ENCODE measurements around the gene TRPM6.

TRPM6 gene

DNA sequence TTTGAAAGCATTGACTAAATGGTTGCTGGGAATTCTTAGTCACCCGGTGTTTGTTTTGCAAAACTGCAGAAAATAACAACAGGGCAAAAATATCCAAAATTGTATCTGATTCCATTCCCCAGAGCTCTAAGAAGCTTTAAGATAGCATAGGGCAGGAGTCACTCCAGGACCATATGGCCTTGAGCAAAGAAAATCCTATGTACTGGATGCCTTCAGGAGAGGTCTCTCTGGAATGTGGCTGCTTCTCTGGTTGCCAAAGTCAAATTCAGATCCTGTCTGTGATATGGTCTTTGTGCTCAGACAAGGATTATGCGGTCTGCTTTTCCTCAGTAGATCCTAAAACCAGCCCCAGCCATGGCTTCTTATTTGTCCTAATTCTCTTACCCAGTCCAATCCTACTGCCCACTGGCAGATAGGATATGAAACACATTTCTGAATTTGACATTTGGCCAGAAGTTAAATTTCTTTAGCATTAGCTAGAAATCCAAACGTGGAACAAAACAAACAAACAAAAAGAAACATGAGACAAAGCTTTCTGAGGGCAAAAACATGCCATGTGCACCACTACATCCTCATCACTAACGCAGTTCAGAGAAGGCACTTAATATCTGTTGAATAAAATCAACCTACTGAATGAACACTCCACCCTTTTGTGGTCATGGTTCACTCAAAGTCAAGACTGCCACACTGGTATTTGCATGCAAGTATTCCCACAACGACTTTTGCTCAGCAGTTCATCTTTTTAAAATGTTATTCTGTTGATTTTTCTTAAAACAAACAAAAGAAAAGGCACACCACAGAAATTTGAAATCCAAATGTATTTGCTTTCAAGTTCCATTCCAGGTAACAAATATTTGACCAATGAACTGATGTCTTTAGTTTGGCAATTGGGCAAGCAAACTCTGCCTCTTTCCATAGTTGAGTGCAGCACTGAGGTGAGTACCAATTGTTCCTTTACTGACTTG is 165.7 kb downstream of the TRPM6 start:
- DNase-seq (ENCODE audit: low read depth), result no peak

DNA sequence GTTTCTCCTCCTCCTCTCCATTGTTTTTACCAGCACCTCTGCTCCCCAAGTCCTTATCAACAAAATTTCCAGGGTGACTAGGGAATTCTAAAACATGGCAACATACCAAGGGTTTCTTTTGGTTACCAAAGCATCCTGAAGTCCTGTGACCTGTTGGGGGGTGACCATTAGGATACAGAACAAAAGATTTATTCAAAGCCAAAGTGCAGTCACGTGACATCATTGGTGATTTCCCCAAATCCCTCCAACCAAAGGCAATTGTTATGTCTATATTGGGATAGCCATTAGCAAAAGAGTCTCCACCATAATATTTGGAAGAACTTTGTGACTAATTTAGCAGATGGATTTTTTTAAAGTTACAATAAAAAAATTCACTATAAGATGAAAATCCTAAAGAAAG is 168.4 kb downstream of the TRPM6 start:
- DNase-seq (ENCODE audit: low read depth), result no peak

DNA sequence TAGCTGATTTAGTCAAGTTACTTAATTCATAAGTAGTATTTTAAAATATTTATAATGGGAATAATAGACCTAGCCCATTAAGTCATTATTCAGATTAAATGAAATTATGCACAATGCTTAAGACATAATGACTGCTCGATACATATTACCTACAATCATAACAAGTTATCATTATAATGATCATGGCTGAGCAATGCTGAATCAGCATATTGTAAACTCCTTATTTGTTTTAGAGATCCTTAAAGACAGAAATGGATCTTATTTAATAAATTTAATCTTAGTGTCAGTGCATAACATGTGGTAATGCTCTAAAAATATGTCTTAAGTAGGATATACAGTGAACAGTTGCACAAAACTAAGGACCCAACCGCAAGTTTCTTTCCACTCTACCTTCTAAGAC is 169.0 kb downstream of the TRPM6 start:
- no peak for DNase-seq (ENCODE audit: low read depth)

GRCh38 chr9:74711341-74711740 is 176.4 kb downstream of the TRPM6 start:
- DNase-seq (ENCODE audit: low read depth), result no peak

GRCh38 chr9:74697535-74697934 is 190.2 kb downstream of the TRPM6 start:
- no peak for DNase-seq (ENCODE audit: low read depth)

GRCh38 chr9:74696520-74696919 is 191.2 kb downstream of the TRPM6 start:
- DNase-seq (ENCODE audit: low read depth), result no peak

DNA sequence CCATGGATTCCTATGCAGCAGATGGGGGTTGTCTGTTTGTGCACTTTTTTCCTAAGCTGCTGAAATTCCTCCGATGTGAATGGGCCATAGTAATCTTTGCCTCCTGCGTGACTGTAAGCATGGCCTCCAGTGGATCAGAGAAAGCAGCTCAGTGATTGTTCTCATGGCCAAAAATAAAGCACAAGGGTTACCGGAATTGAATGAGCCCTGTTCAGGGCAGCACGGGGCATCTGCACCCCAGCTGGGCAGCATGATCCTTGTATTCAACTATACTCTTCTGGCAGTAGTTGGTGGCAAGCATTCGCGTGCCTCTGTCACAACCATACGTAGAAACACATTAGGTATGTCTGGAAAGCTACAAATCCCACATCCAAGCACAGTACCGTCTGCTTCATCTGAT is 196.7 kb downstream of the TRPM6 start:
- no peak for DNase-seq (ENCODE audit: low read depth)

- DNase-seq (ENCODE audit: low read depth), result no peak
These were observed 204.4 kb downstream of the TRPM6 start for GRCh38 chr9:74683322-74683721.

GRCh38 chr9:74681906-74682305 is 205.8 kb downstream of the TRPM6 start:
- no peak for DNase-seq (ENCODE audit: low read depth)

DNA sequence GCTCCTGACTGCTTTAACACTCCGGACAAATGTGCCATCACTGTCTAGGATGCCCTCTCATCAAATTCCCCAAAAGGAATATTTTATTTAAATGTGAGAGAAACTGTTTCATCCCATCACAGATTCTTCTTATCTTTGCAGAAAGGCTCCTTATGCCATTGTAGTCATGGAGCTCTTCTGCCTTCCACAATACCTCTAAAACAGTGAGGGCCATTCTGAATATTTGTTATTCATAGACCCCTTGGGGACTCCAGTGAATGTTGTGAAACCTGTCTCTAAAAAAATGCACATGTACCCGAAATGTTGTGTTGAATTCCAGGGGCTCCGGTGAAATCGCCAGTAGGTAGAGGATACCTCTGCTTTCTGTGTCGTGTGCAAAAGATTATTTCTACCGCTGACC is 213.6 kb downstream of the TRPM6 start:
- no peak for DNase-seq (ENCODE audit: low read depth)

Data from stimulated activated CD4-positive, alpha-beta T cell treated with anti-CD3 and anti-CD28 coated beads, Interleukin-2, amount 100 ng/mL, for 4 hours (primary cell).